HG02623 (cell line): ENCODE data around the gene UBR1.
"Not testable (repeated sequence)": the region's sequence is repeated elsewhere in the genome, so short reads cannot be mapped to it uniquely, and the experiment has no call there.

ENCODE experiments used
- ATAC-seq: cut with Tn5 transposase; IDR thresholded peaks from one replicate; pipeline ENCODE4 v1.9.1; 2021; ENCODE audit warnings: moderate library complexity; ENCODE audit not compliant: unreplicated experiment

UBR1 gene

DNA sequence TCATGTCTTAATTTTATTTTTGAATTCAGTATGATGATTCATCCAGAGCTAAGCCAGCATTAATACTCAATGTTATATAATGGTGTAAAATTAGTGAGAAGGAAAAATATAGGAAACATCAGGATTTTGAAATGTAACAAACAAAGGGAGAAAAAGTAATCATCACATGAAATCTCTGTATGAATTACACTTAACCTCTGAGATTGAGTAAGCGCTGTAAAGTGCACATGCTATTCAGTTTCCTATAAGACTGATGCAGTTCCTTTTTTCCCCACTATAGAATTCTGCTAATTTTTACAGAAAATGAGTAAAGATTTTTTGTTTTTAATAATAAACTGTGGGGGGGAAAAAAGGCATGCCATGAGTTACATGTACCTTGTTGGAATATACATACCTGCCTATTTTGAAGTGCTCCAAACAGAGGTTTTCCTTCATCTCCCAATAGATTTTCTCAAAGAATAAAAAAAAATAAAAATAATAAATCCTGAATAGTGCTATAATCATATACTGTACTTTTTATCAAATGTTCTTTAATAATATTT, 121.3 kb downstream of the UBR1 start:
- no peak for ATAC-seq

GRCh38 chr15:42979113-42979512, 126.7 kb downstream of the UBR1 start:
- not testable (repeated sequence) for ATAC-seq

DNA sequence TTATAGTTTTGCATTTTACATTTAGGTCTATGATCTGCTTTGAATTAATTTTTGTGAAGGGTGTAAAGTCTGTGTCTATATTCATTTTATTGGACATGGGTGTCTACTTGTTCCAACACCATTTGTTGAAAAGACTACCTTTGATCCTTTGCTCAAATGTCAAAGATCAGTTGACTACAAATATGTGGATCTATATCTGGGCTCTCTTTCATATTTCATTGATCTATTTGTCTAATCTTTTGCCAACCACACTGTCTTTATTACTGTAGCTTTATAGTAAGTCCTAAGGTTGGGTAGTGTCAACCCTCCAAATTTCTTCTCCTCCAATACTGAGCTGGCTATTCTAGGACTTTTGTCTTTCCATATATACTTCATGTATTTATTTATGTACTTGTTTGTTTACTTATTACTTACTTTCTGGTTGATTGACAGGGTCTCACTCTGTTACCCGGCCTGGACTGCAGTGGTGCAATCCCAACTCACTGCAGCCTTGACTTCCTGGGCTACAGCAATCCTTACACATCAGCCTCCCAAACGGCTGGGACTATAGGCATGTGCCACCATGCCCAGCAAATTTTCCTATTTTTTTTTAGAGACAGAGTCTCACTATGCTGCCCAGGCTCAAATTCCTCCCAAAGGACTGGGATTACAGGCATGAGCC, 131.5 kb downstream of the UBR1 start:
- ATAC-seq, result no peak

GRCh38 chr15:42973114-42973513, 132.7 kb downstream of the UBR1 start:
- no peak for ATAC-seq

GRCh38 chr15:42971830-42972229, 134.0 kb downstream of the UBR1 start:
- ATAC-seq, result no peak

- no peak for ATAC-seq
Measured at GRCh38 chr15:42964476-42964875, 141.4 kb downstream of the UBR1 start.

DNA sequence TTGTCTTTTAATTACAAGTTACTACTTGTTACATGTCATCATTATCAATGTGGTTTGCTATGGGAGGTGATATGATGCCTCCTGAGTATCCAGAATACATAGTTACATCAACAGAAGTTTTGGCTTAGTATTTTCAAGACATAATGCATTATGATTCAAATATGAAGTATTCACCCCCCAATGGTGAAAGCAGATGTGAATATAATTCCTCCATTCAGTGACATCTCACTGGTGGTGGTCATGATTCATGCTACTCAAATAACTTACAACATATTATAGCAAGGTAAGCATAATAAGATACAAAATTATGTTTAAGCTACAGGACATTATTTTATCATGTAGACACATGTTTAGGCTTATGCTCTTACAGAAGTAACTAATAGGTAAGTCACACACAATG, 150.3 kb downstream of the UBR1 start:
- ATAC-seq, result no peak

DNA sequence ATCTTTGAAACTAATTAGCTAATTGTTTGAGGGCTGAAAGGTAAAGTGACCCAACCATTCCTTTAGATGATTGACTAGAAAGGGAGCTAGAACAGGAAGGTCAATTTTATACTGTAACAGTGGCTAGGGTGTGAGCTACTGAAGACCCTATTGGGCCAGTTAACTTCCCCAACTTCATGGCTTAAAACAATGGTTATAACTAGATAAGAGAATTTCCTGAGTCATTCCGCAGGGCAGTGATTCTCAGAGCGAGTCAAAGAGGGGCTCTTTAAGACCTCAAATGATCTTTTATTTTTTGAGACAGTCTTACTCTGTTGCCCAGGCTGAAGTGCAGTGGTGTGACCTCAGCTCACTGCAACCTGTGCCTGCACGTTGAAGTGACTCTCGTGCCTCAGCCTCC, 151.5 kb downstream of the UBR1 start:
- no peak for ATAC-seq

DNA sequence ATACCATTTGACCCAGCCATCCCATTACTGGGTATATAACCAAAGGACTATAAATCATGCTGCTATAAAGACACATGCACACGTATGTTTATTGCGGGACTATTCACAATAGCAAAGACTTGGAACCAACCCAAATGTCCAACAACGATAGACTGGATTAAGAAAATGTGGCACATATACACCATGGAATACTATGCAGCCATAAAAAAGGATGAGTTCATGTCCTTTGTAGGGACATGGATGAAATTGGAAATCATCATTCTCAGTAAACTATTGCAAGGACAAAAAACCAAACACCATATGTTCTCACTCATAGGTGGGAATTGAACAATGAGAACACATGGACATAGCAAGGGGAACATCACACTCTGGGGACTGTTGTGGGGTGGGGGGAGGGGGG, 156.9 kb downstream of the UBR1 start:
- not testable (repeated sequence) for ATAC-seq

DNA sequence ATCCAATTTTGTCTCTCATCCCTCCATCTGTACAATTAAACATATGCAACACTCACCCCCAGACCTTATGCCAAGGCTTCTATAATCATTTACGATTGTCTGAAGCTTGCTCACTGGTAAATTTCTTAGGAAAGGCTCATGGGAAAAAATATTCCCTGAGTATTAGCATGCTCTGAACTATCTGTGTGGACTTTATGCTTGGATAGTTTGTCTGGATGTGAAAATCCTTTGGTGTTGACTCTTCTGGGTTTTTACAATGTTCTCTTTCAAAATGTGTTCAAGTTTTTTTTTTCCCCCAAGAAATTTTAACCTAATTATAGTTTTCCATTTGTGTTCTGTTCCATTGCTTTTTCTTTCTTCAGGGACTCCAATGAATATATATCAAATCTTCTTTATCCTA, 165.3 kb downstream of the UBR1 start:
- no peak for ATAC-seq

GRCh38 chr15:42939841-42940240, 166.0 kb downstream of the UBR1 start:
- no peak for ATAC-seq

DNA sequence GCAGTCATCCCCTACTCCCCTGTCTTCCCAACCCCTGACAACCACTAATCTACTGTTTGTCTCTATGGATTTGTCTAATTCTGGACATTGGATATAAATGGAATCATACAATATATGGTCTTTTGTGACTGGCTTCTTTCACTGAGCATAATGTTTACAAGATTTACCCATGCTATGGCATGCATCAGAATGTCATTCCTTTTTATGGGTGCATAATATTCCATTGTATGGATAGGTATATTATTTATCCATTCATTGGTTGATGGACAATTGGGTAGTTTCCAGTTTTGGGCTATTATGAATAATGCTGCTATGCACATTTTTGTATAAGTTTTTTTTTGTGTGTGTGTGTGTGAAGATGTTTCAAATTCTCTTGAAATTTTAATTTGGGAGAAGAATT, 168.7 kb downstream of the UBR1 start:
- ATAC-seq, result no peak

GRCh38 chr15:42933886-42934667, 171.8 kb downstream of the UBR1 start:
- no peak for ATAC-seq

DNA sequence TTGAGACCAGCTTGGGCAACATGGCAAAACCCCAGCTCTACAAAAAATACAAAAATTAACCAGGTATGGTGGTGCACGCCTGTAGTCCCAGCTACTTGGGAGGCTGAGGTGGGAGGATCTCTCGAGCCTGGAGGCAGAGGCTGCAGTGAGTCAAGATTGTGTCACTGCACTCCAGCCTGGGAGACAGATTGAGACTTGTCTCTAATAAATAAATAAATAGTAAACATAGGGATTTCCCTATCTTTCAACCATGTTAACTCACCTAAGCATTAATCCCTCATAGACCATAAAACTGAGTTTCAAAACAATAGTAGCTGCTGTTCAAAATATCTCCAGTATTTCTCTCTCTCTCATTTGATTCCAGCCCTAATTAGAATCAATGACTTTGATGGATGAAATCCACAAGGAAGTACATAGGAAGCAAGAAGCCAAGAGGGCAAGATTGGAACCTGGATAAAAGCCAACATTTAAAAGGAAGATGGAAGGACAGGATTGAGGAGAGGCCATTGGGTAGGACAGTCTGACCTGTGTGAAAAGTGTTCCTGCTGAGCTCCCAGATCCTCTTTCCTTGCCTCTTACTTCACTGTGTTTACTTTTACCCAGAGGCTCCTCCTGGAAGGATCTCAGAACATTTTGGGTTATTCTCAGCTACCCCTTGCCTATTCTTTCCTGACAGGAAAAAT, 172.9 kb downstream of the UBR1 start:
- no peak for ATAC-seq

DNA sequence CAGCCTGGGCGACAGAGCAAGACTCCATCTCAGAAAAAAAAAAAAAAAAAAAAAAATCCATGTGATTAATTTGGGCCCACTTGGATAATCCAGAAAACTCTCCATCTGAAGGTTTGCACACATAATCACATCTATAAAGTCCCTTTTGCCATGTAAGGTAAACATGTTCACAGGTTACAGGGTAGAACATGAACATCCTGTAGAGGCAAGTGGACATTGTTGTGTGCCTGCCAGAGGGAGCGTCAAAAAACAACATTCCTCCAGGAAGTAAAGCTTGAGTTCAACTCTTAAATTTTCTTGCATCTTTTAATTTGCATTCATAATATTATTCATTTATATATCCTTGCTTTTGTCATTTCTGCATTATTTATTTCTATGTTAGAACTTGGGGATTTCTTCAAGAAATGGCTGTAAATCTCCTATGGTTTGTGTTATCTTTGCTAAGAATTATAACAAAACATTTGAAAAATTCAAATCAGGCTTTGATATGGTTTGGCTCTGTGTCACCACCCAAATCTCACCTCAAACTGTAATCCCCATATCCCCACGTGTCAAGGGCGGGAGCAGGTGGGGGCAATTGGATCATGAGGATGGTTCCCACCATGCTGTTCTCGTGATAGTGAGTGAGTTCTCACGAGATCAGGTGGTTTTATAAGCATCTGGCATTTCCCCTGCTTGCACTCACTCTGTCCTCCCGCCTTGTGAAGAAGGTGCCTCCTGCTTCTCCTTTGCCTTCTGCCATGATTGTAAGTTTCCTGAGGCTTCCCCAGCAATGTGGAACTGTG, 173.9 kb downstream of the UBR1 start:
- no peak for ATAC-seq

DNA sequence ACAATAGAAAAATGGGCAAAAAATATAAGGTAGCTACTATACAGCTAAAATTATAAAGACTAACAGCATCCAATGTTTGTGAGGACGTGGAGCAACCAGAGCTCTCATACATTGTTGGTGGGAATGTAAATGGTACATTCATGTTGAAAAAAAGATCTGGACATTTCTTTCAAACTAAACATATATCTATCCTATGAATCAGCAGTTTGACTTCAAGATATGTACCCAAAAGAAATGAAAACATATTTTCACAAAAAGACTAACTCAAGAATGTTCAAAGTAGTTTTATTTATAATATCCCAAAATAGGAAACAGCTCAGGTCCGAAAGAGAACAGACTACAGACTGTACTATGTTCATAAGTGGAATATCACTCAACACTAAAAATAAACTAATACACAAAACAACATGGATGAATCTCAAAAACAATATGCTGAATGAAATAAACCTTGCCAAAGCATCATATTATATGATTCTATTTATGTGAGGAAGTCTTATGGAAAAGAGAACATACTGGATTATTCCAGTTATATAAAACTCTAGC, 176.5 kb downstream of the UBR1 start:
- no peak for ATAC-seq

DNA sequence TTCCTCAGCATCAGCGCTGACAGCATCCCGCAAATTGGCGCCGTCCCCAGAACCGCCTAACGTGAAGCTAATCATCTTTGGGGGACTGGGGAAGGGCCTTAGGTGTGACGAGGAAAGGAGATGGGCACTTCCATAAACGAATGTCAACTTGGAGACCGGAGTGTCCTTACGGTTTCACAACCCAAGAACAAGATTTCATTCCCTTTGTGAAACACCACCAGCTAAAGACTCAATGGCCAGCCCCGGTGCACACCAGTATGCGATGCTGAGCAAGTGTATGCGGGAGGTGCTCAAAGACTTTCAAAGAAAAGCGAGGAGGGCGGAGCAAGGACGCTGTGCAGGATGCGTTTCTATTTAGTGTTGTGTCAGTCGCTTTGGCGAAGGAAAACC, 184.5 kb downstream of the UBR1 start:
- ATAC-seq, result no peak

DNA sequence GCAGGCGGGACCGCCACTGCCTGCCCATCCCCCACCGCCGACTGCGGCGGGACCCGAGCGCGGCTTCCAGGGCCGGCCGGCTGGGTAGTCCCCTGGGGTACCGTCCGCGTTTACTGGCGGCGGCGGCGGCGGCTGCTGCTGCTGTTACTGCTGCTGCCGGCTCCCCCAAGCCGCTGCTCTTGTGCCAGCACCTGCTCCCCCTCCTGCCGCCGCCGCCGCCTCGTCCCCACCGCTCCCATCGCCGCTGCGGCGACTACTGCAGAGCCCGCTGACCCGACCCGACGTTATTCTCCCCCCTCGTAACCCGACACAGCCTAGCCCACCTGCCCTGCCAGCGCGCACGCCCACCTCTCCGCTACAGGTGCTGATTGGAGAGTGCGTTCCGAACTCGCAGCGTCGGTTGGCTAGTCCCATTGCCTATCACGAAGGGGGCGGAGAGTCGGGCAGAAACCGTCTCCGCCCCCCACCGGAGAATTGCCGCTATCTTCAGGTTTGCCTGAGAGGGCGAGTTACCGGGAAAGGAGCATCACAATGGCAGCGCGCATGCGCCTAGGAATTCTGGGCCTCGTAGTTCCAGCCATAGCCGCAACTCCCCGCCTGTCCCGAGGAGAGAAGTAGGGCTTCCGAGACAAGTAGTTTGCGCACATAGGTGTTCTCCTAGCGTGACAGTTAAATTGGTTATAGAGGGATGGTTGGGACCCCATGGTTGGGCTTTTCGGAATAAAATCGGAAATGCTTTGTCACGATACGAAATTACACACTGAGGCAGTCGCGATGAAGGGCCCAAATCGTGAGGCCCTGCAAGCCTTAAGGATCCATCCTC, 185.1 kb downstream of the UBR1 start, which contains the start of gene TTBK2:
TTBK2 (minus strand) TSS at position 260 of the 823 bp plus-strand sequence. CDS start 42,161 bp downstream, outside the sequence.
- peak; percentile 97 for ATAC-seq

DNA sequence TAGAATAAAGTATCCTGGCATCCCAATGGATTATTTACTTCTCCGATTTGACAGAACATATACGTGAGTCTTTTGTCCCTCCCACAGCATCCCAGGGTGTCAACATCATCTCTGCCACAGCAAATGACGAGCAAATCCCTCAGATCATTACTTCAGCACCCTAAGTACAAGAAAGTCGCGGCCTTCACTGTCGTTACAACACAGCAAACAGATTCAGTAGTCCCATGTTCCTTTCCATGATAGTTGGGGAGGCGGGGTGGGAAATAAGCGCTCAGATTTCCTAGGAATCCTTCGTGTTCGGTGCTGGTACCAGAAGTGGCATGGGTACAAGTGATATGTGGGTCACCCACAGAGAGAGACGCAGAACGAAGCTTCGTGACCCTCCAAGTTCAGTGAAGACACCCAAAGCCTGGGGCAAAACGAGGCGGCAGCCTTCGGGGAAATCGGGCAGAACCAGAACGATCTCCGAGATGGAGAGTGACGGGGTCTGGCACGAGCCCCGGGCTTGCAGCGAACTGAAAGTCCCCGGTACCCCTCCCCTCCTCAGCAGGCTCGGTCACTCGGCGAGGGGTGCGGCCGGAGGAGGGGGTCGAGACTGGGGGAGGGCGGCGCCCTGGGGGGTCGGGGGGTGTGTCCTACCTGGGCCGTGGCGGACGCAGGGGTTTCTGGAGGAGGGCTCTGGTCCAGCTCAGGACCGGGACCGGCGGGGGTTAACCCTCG, 185.9 kb downstream of the UBR1 start:
- ATAC-seq, result peak; percentile 12
